Smooth muscle cell (in vitro differentiated cells): ENCODE results near the gene TMTC1. TPM values are rescaled to one million over a fixed set of nuclear protein-coding genes. Genes with fewer than 3 reads are reported as not detected.

ENCODE experiments used
- DNase-seq: peaks from one replicate; lab custom pipeline; 2025; ENCODE audit not compliant: unreplicated experiment; lab: John Stamatoyannopoulos, UW
- H2AFZ ChIP-seq: fragments of 200-600 bp; sonication (generic); 2 replicates; pipeline ENCODE4 v1.6.0; 2016; ENCODE audit warnings: antibody characterized with exemption, low read depth, mild to moderate bottlenecking
- H3F3A ChIP-seq: fragments of 200-600 bp; sonication (generic); 2 replicates; pipeline ENCODE4 v1.6.0; 2017; ENCODE audit warnings: antibody characterized with exemption, low read depth
- H3K27ac ChIP-seq: fragments of 200-600 bp; sonication (generic); 2 replicates; pipeline ENCODE4 v1.5.1; 2016; ENCODE audit warnings: low read depth, mild to moderate bottlenecking
- H3K27me3 ChIP-seq: fragments of 200-600 bp; sonication (generic); 2 replicates; pipeline ENCODE4 v1.6.1; 2016; ENCODE audit warnings: low read depth, mild to moderate bottlenecking
- H3K36me3 ChIP-seq: fragments of 200-600 bp; sonication (generic); 2 replicates; pipeline ENCODE4 v1.5.1; 2016; ENCODE audit warnings: low read depth
- H3K4me1 ChIP-seq: fragments of 200-600 bp; sonication (generic); 2 replicates; pipeline ENCODE4 v1.5.1; 2016; ENCODE audit warnings: low read depth
- H3K4me2 ChIP-seq: fragments of 200-600 bp; sonication (generic); 2 replicates; pipeline ENCODE4 v1.6.0; 2016; ENCODE audit warnings: mild to moderate bottlenecking
- H3K4me3 ChIP-seq: fragments of 200-600 bp; sonication (generic); 2 replicates; pipeline ENCODE4 v1.5.1; 2016; ENCODE audit warnings: mild to moderate bottlenecking
- H3K79me2 ChIP-seq: fragments of 200-600 bp; sonication (generic); 2 replicates; pipeline ENCODE4 v1.6.0; 2016; ENCODE audit warnings: low read depth, mild to moderate bottlenecking
- H3K9ac ChIP-seq: fragments of 200-600 bp; sonication (generic); 2 replicates; pipeline ENCODE4 v1.6.0; 2016; ENCODE audit warnings: low read depth
- H3K9me3 ChIP-seq: fragments of 200-600 bp; sonication (generic); replicated peaks from 2 replicates; pipeline ENCODE4 v1.5.1; 2016; ENCODE audit warnings: low read depth
- H4K20me1 ChIP-seq: fragments of 200-600 bp; sonication (generic); 2 replicates; pipeline ENCODE4 v1.6.0; 2016; ENCODE audit warnings: low read depth
- CTCF ChIP-seq: fragments of 200-600 bp; sonication (generic); IDR thresholded peaks from 2 replicates; pipeline ENCODE4 v1.5.1; 2017; ENCODE audit warnings: borderline replicate concordance, mild to moderate bottlenecking, antibody characterized with exemption; ENCODE audit not compliant: insufficient read depth, poor library complexity, severe bottlenecking
- WGBS: methylation state at CpG from one replicate; pipeline ENCODE4 v1.1.7; 2016; ENCODE audit warnings: low lambda C conversion rate; 5-methylcytosine and 5-hydroxymethylcytosine counted together
- polyA plus RNA-seq: library from polyadenylated mRNA; unstranded; fragments of >200 nt; fragmentation: Nextera tagmentation; extraction: Ambion mirVana; gene quantifications from 2 replicates; pipeline ENCODE4 v1.2.1, GENCODE V29; 2016
- total RNA-seq: library from RNA; depleted of rRNA; stranded (reverse); fragments of >200 nt; gene quantifications from 2 replicates; pipeline ENCODE4 v1.2.3, GENCODE V29; 2014

Gene TMTC1
- total and polyA plus RNA-seq, 2 experiments from 2014 or later: 3.5 to 8.7 TPM

GRCh38 chr12:29492891-29493290, 290.9 kb downstream of the TMTC1 start:
- 89% methylated on average over 6 of the region's 6 CpGs for WGBS
- Histone ChIP-seq H3K9me3 (no peaks in the 10 kb centered on the region), H3K36me3 (no peaks in the 10 kb centered on the region), H2AFZ (no peak overlapping the region), H3K4me2 (no peak overlapping the region), H3K79me2 (no peaks in the 10 kb centered on the region), H3F3A (no peaks in the 10 kb centered on the region), H4K20me1 (no peaks in the 10 kb centered on the region), H3K27me3 (no peaks in the 10 kb centered on the region), H3K27ac (no peak overlapping the region), H3K4me1 (no peaks in the 10 kb centered on the region), H3K4me3 (no peak overlapping the region), H3K9ac (no peak overlapping the region)
- no peak for TF ChIP-seq CTCF
- DNase-seq: no peak

GRCh38 chr12:29486972-29487371, 296.8 kb downstream of the TMTC1 start:
- no peak overlapping the region for H2AFZ ChIP-seq
- H3K79me2 ChIP-seq: no peaks in the 10 kb centered on the region
- no peak for DNase-seq
- H3K4me3 ChIP-seq: no peak overlapping the region
- H3K27me3 ChIP-seq: no peaks in the 10 kb centered on the region
- H3K4me1 ChIP-seq: no peaks in the 10 kb centered on the region
- H3K9ac ChIP-seq: no peak overlapping the region
- H3K36me3 ChIP-seq: no peaks in the 10 kb centered on the region
- whole genome bisulfite sequencing: 76% methylated on average over 2 of the region's 2 CpGs
- no peak for TF ChIP-seq CTCF
- H4K20me1 ChIP-seq: no peaks in the 10 kb centered on the region
- no peak overlapping the region for H3K27ac ChIP-seq
- H3K9me3 ChIP-seq: no peaks in the 10 kb centered on the region
- no peaks in the 10 kb centered on the region for H3F3A ChIP-seq
- no peak overlapping the region for H3K4me2 ChIP-seq

GRCh38 chr12:29463198-29463597, 320.5 kb downstream of the TMTC1 start:
- Histone ChIP-seq H3K79me2 (no peaks in the 10 kb centered on the region), H3K27ac (no peak overlapping the region), H3K4me3 (no peak overlapping the region), H4K20me1 (no peaks in the 10 kb centered on the region), H3K9ac (no peak overlapping the region), H3K4me1 (no peaks in the 10 kb centered on the region), H3K36me3 (no peaks in the 10 kb centered on the region), H3K27me3 (no peaks in the 10 kb centered on the region), H3F3A (no peaks in the 10 kb centered on the region), H3K4me2 (no peak overlapping the region), H2AFZ (no peak overlapping the region), H3K9me3 (no peaks in the 10 kb centered on the region)
- DNase-seq: no peak
- WGBS: 96% methylated on average over 4 of the region's 4 CpGs
- TF ChIP-seq CTCF: no peak

GRCh38 chr12:29460082-29460481, 323.7 kb downstream of the TMTC1 start:
- H4K20me1 ChIP-seq: no peaks in the 10 kb centered on the region
- no peaks in the 10 kb centered on the region for H3K79me2 ChIP-seq
- no peak overlapping the region for H2AFZ ChIP-seq
- H3K27me3 ChIP-seq: no peaks in the 10 kb centered on the region
- no peak overlapping the region for H3K27ac ChIP-seq
- no peak overlapping the region for H3K4me2 ChIP-seq
- H3K4me1 ChIP-seq: no peaks in the 10 kb centered on the region
- no peaks in the 10 kb centered on the region for H3K36me3 ChIP-seq
- H3F3A ChIP-seq: no peaks in the 10 kb centered on the region
- no peak overlapping the region for H3K9ac ChIP-seq
- TF ChIP-seq CTCF: no peak
- H3K4me3 ChIP-seq: no peak overlapping the region
- H3K9me3 ChIP-seq: no peaks in the 10 kb centered on the region
- 81% methylated on average over 2 of the region's 2 CpGs for WGBS
- no peak for DNase-seq
